ENCODE data around the gene NARS2.

The NARS2 gene

DNA sequence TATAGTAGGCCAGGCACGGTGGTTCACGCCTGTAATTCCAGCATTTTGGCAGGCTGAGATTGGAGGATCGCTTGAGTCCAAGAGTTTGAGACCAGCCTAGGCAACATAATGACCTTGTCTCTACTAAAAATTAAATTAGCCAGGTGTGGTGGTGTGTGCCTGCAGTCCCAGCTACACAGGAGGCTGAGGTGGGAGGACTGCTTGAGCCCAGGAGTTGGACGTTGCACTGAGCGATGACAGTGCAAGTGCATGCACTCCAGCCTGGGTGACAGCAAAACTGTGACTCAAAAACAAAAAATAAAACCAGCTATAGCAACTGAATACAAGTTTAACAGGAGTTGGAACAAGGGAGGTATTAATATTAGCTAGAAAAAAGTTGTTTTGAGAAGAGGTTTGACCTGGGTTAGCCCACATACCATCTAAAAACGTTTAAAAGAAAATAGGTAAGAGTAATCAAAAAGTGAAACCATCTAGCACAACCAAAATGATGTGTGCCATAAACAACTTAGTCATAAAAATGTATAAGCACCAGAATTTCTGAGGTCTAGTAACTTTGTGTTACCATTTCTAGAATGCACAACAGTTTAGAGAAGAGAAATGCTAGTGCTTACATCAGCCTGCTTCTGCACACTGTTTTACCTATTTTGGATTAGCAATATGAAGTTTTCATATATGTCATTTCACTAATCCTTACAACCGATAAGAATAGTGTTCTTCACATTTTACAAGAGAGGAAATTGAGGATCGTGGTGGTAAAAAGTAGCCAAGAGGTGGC is 26.5 kb downstream of the NARS2 start:
- Mint-ChIP-seq H3K4me3 (no peak overlapping the region), H3K27me3 (ENCODE audit: low read depth) (no peaks in the 10 kb centered on the region), H3K4me1 (ENCODE audit: low read depth) (peaks cover 15% of the 10 kb centered on the region), H3K36me3 (ENCODE audit: low read depth) (peaks cover 25% of the 10 kb centered on the region), H3K9me3 (peaks cover 12% of the 10 kb centered on the region), H3K27ac (peak overlapping the region; percentile 60)
- DNase-seq (ENCODE audit: low spot score) = no peak

DNA sequence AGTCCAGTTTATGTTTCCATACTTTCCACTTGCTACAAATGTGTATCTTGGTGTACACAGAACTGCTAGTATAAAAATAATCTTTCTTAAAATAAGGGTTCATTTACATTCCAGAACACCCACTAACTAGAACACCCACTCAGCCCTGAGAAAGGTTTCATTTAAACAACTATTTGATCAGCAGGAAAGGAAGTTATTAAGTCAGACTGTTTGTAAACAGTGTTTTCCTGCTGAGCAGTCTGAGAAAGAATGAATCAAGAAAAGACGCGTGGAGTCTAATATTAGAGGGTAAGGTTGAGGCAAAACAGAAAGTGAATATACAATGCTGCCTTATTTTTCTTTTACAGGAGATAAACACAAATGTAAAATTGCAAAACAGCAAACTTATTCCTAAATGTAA is 32.7 kb downstream of the NARS2 start:
- H3K27ac Mint-ChIP-seq = peak overlapping the region; percentile 6
- DNase-seq (ENCODE audit: low spot score) = no peak
- peaks cover 7% of the 10 kb centered on the region for H3K4me1 Mint-ChIP-seq (ENCODE audit: low read depth)
- peaks cover 3% of the 10 kb centered on the region for H3K9me3 Mint-ChIP-seq
- H3K27me3 Mint-ChIP-seq (ENCODE audit: low read depth) = no peaks in the 10 kb centered on the region
- H3K4me3 Mint-ChIP-seq = no peak overlapping the region
- H3K36me3 Mint-ChIP-seq (ENCODE audit: low read depth) = peaks cover 25% of the 10 kb centered on the region

DNA sequence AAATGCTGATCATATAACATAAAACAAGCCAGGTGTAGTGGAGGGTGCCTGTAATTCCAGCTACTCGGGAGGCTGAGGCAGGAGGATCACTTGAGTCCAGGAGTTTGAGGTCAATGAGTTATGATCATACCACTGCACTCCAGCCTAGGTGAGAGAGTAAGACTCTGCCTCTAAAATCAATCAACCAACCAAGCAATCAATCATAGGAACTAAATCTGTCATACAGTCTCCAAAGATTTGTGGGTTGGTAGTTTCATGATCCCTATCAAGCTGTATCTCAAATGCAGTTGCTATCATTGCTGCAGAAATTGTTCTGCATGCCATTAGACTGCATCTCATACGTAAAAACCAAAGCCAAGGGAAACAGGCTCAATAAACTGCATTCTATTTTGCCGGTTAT is 33.1 kb downstream of the NARS2 start:
- Mint-ChIP-seq H3K27ac (no peak overlapping the region), H3K36me3 (ENCODE audit: low read depth) (peaks cover 28% of the 10 kb centered on the region), H3K27me3 (ENCODE audit: low read depth) (no peaks in the 10 kb centered on the region), H3K4me1 (ENCODE audit: low read depth) (peaks cover 7% of the 10 kb centered on the region), H3K4me3 (no peak overlapping the region), H3K9me3 (peaks cover 3% of the 10 kb centered on the region)
- no peak for DNase-seq (ENCODE audit: low spot score)

DNA sequence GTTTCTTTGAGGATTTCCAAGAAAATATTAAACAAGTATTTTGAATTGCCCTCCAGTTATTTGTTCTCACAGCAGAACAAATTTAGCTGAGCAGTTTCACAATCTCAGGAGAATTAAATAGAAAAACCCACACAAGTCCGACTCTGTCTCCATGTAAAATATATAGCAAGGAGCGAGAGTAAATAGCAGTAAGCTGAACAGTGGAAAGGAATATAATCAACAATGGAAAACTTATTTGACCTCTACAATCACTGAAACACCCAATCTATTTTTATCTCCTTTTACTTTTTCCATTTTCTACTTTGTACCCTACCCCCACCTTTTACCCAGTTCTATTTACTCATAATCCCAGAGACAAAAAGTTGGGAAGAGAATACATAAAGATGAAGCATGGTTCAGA is 34.4 kb downstream of the NARS2 start:
- Mint-ChIP-seq H3K4me1 (ENCODE audit: low read depth) (peaks cover 7% of the 10 kb centered on the region), H3K36me3 (ENCODE audit: low read depth) (peaks cover 21% of the 10 kb centered on the region), H3K9me3 (peaks cover 3% of the 10 kb centered on the region), H3K4me3 (no peak overlapping the region), H3K27ac (no peak overlapping the region), H3K27me3 (ENCODE audit: low read depth) (no peaks in the 10 kb centered on the region)
- DNase-seq (ENCODE audit: low spot score) = no peak

DNA sequence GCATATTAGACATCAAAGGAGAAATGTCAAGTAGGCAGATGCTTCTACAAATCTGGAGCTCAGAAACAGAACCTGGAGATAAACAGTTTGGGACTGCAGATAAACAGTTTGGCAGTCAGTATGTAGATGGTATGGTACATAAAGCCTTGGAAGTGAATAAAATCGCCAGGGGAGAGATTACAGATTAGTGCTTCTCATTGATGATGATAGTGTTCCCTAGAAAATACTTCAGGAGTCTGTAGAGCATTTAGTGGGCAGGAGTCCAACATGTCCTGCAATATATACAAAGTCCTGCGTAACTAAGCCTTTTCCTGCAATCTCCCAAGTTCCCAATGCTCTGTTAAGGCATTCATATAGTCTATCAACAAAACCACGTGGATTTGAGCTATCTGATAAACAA is 35.2 kb downstream of the NARS2 start:
- DNase-seq (ENCODE audit: low spot score) = no peak
- peaks cover 3% of the 10 kb centered on the region for H3K9me3 Mint-ChIP-seq
- no peaks in the 10 kb centered on the region for H3K27me3 Mint-ChIP-seq (ENCODE audit: low read depth)
- no peak overlapping the region for H3K4me3 Mint-ChIP-seq
- peaks cover 20% of the 10 kb centered on the region for H3K36me3 Mint-ChIP-seq (ENCODE audit: low read depth)
- no peak overlapping the region for H3K27ac Mint-ChIP-seq
- H3K4me1 Mint-ChIP-seq (ENCODE audit: low read depth) = peaks cover 7% of the 10 kb centered on the region

DNA sequence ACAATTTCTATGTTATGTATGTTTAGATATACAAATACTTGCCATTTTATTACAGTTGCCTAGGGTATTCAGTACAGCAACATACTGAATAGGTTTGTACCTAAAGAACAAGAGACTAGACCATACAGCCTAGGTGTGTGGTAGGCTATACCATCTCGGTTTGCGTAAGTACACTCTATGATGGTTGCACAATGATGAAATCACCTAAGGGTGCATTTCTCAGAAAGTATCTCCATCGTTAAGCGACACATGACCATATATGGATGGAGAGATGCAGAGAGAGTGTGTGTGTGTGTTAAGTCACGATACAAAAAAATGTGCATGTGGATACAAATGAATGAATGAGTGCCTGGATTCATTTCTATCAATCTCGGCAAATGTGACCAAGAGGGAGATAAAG is 37.7 kb downstream of the NARS2 start:
- Mint-ChIP-seq H3K4me3 (no peak overlapping the region), H3K27me3 (ENCODE audit: low read depth) (no peaks in the 10 kb centered on the region), H3K27ac (no peak overlapping the region), H3K4me1 (ENCODE audit: low read depth) (peaks cover 4% of the 10 kb centered on the region), H3K9me3 (no peaks in the 10 kb centered on the region), H3K36me3 (ENCODE audit: low read depth) (peaks cover 22% of the 10 kb centered on the region)
- no peak for DNase-seq (ENCODE audit: low spot score)

DNA sequence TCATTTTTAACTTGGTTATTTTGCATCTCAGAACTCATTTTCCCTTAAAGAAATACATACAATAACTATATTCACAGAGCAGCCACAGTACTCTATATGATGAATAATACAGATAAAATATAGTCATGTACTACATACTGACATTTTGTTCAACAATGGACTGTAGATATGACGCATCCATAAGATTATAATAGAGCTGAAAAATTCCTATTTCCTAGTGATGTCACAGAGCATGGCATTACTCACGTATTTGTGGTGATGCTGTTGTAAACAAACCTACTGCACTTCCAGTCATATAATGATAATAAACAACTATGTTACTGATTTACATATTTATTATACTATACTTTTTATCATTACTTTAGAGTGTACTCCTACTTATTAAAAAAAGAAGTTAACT is 38.7 kb downstream of the NARS2 start:
- no peak for DNase-seq (ENCODE audit: low spot score)
- Mint-ChIP-seq H3K4me3 (no peak overlapping the region), H3K9me3 (no peaks in the 10 kb centered on the region), H3K36me3 (ENCODE audit: low read depth) (peaks cover 18% of the 10 kb centered on the region), H3K27me3 (ENCODE audit: low read depth) (no peaks in the 10 kb centered on the region), H3K4me1 (ENCODE audit: low read depth) (peaks cover 3% of the 10 kb centered on the region), H3K27ac (no peak overlapping the region)

DNA sequence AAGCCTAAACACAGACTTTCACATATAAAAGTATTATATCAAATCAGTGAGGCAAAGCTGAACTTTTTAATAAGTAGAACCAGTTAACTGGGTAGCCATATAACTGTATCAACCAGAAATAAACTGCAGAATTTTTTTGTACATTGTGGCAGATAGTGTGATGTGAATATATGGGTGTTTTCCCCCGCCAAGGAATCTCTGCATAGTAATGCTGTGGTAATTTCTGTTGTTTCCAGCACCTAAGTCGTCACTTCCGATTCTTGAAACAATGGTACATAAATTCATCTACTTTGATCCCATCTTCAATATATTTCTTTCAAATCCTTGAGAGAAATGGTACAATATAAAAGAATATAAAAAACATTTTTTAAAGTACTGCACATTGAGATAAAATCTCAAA is 39.6 kb downstream of the NARS2 start:
- no peak for DNase-seq (ENCODE audit: low spot score)
- Mint-ChIP-seq H3K9me3 (no peaks in the 10 kb centered on the region), H3K27ac (no peak overlapping the region), H3K4me3 (no peak overlapping the region), H3K36me3 (ENCODE audit: low read depth) (peaks cover 18% of the 10 kb centered on the region), H3K4me1 (ENCODE audit: low read depth) (peaks cover 3% of the 10 kb centered on the region), H3K27me3 (ENCODE audit: low read depth) (no peaks in the 10 kb centered on the region)

DNA sequence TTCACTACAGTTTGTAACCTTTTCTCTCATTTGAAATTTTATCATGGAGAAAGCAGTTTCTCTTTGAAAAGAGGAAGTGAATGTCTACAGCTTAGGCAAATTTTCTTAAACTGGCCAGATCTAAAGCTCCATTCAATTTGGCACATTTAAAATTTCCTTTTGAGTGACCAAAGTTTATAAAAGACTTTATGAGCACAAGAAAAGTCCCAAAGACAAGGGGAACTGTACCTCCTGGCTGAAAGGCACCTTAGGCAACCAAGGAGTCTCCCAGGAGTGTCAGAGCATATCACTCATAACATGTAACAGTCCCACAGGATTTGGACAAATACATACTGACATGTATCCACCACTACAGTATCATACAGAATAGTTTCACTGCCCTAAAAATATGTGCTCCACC is 41.3 kb downstream of the NARS2 start:
- Mint-ChIP-seq H3K27me3 (ENCODE audit: low read depth) (no peaks in the 10 kb centered on the region), H3K4me1 (ENCODE audit: low read depth) (peaks cover 5% of the 10 kb centered on the region), H3K4me3 (no peak overlapping the region), H3K27ac (no peak overlapping the region), H3K36me3 (ENCODE audit: low read depth) (peaks cover 14% of the 10 kb centered on the region), H3K9me3 (no peaks in the 10 kb centered on the region)
- no peak for DNase-seq (ENCODE audit: low spot score)

DNA sequence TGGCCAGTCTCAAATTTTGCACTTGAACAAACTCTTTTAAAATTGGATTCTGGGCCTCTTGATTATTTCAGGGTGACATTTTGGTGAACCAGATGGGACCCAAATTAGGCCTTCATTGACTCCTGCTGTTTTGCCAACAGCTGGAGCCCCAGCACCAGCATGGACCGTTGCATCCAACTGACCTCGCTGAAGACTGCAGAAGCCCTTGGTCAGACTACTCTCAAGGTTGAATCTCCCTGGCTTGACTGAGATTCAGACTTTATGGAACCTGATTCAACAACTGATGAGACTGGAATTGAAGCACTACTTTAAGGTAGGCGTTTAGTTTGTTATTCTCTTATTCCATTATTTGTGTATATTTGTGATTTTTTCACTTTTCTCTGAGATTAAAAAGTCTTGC is 41.7 kb downstream of the NARS2 start:
- H3K27ac Mint-ChIP-seq = no peak overlapping the region
- H3K36me3 Mint-ChIP-seq (ENCODE audit: low read depth) = peaks cover 11% of the 10 kb centered on the region
- no peaks in the 10 kb centered on the region for H3K9me3 Mint-ChIP-seq
- H3K27me3 Mint-ChIP-seq (ENCODE audit: low read depth) = no peaks in the 10 kb centered on the region
- peaks cover 5% of the 10 kb centered on the region for H3K4me1 Mint-ChIP-seq (ENCODE audit: low read depth)
- H3K4me3 Mint-ChIP-seq = no peak overlapping the region
- no peak for DNase-seq (ENCODE audit: low spot score)

DNA sequence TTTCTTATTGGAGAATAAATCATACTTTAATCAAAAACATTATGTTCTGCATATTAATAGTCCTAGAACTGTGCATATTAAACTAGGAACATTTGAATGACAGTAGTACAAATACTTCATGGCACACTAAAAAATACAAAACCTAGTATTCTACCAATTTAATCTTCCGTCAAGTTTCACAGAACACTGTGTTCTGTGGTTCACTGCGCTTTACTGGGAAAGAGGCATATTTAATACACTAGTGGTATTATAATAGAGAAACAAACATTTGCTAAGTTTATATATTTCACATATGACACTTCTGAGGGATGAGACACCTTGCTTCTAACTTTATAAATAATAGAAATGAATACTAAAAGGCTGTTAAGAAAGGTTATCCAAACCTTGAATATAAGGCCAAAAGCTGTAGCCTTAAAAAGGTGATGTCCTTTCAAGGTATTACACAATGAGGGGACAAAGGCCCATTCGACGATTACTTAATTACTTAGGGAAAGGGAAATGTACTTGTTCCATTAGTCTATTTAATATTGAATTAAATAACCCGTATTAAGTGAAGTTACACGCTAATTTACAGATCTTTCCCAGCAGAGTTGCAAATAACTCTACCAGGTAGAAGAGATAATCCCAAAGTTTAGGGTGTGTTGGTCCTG is 48.0 kb downstream of the NARS2 start:
- Mint-ChIP-seq H3K27ac (no peak overlapping the region), H3K9me3 (no peaks in the 10 kb centered on the region), H3K4me1 (ENCODE audit: low read depth) (peaks cover 2% of the 10 kb centered on the region), H3K4me3 (no peak overlapping the region), H3K27me3 (ENCODE audit: low read depth) (no peaks in the 10 kb centered on the region), H3K36me3 (ENCODE audit: low read depth) (peaks cover 12% of the 10 kb centered on the region)
- no peak for DNase-seq (ENCODE audit: low spot score)

DNA sequence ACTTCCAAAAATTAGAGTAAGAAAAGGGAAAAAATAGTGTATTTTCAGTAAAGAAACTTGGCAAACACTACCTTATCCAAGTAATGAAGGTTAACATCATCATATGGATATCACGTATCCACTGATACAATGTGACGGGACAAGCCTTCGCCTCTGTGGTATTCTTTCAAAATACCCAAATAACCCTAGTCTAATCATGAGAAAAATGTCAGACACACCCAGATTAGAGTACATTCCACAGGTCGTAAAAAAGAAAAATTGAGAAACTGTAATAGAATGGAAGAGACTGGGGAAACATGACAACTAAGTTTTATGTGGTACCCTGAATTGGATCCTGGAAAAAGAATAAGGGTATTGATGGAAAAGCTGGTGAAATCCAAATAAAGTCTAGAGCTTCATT is 48.9 kb downstream of the NARS2 start:
- no peak overlapping the region for H3K27ac Mint-ChIP-seq
- no peaks in the 10 kb centered on the region for H3K27me3 Mint-ChIP-seq (ENCODE audit: low read depth)
- no peaks in the 10 kb centered on the region for H3K9me3 Mint-ChIP-seq
- peaks cover 2% of the 10 kb centered on the region for H3K4me1 Mint-ChIP-seq (ENCODE audit: low read depth)
- H3K36me3 Mint-ChIP-seq (ENCODE audit: low read depth) = peaks cover 11% of the 10 kb centered on the region
- DNase-seq (ENCODE audit: low spot score) = no peak
- no peak overlapping the region for H3K4me3 Mint-ChIP-seq

DNA sequence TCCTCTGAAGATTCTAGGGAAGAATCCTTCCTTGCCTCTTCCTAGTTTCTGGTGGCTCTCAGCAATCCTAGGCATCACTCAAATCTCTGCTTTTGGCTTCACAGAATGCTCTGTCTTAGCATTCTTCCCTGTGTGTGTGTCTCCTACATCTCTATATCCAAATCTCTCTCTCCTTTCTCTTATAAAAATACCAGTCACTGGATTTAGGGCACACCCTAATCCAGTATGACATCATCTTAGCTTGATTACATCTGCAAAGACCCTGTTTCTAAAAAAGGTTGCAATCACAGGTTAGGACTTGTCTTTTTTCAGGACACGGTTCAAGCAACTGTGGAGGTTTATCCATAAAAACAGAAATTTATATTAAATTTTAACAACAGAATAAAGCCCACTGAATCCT is 54.4 kb downstream of the NARS2 start:
- no peak overlapping the region for H3K27ac Mint-ChIP-seq
- no peaks in the 10 kb centered on the region for H3K27me3 Mint-ChIP-seq (ENCODE audit: low read depth)
- H3K9me3 Mint-ChIP-seq = no peaks in the 10 kb centered on the region
- H3K36me3 Mint-ChIP-seq (ENCODE audit: low read depth) = peaks cover 6% of the 10 kb centered on the region
- H3K4me1 Mint-ChIP-seq (ENCODE audit: low read depth) = no peaks in the 10 kb centered on the region
- no peak for DNase-seq (ENCODE audit: low spot score)
- no peak overlapping the region for H3K4me3 Mint-ChIP-seq

DNA sequence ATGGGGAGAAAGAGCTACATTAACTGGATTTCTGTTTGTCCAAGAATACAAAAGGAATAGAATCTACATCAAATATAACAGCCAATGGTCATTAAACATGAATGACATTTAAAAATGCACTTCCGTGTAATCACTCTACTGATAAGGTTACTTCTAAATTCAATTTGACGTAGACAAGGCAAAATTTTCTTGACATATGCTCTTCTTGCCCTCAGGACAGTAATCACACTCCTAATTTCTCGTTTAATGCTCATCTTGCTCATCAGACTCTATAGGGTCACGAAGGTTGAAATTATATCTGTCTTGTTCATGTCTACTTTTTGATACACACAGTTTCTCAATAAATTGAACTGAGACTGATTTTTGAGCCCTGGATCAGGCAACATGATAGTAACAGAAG is 58.4 kb downstream of the NARS2 start:
- Mint-ChIP-seq H3K36me3 (ENCODE audit: low read depth) (peaks cover 14% of the 10 kb centered on the region), H3K9me3 (no peaks in the 10 kb centered on the region), H3K4me3 (no peak overlapping the region), H3K27ac (no peak overlapping the region), H3K4me1 (ENCODE audit: low read depth) (no peaks in the 10 kb centered on the region), H3K27me3 (ENCODE audit: low read depth) (no peaks in the 10 kb centered on the region)
- no peak for DNase-seq (ENCODE audit: low spot score)
